Neural cell (in vitro differentiated cells): Measurements from ENCODE around the gene TNFRSF6B. TPM values are rescaled to one million over a fixed set of nuclear protein-coding genes. Genes with fewer than 3 reads are reported as not detected.
A peak's percentile ranks its signal among the peaks of the same experiment; 100 is the strongest.

Experiments used
- H2AFZ ChIP-seq: fragments of 200-600, 300-800 bp; sonication (generic), shearing (Covaris generic); 2 replicates; pipeline ENCODE4 v1.6.0; 2014; ENCODE audit warnings: low read depth, mild to moderate bottlenecking, antibody characterized with exemption, low read length, moderate library complexity
- H3F3A ChIP-seq: fragments of 200-600 bp; shearing (Covaris generic); 2 replicates; pipeline ENCODE4 v1.6.1; 2016; ENCODE audit warnings: mild to moderate bottlenecking, moderate library complexity, mixed read lengths, antibody characterized with exemption, low read length; ENCODE audit not compliant: insufficient read depth, poor library complexity, severe bottlenecking
- H3K27ac ChIP-seq: fragments of 200-600, 300-800 bp; sonication (generic), shearing (Covaris generic); 2 replicates; pipeline ENCODE4 v1.5.1; 2014; ENCODE audit warnings: mild to moderate bottlenecking, low read length, moderate library complexity
- H3K27me3 ChIP-seq: fragments of 300-800, 200-600 bp; sonication (generic), shearing (Covaris generic); 2 replicates; pipeline ENCODE4 v1.6.0; 2014; ENCODE audit warnings: mild to moderate bottlenecking, low read depth, low read length, moderate library complexity; ENCODE audit not compliant: insufficient read depth
- H3K36me3 ChIP-seq: fragments of 300-800, 200-600 bp; sonication (generic), shearing (Covaris generic); 2 replicates; pipeline ENCODE4 v1.5.1; 2014; ENCODE audit warnings: mild to moderate bottlenecking, antibody characterized with exemption, low read length, moderate library complexity; ENCODE audit not compliant: insufficient read depth
- H3K4me2 ChIP-seq: fragments of 300-800, 200-600 bp; sonication (generic), shearing (Covaris generic); 2 replicates; pipeline ENCODE4 v1.6.0; 2014; ENCODE audit warnings: mild to moderate bottlenecking, low read length
- H3K4me3 ChIP-seq: fragments of 300-800, 200-600 bp; sonication (generic), shearing (Covaris generic); 2 replicates; pipeline ENCODE4 v1.5.1; 2014; ENCODE audit warnings: mild to moderate bottlenecking, low read length, moderate library complexity
- H3K79me2 ChIP-seq: fragments of 200-600 bp; shearing (Covaris generic); replicated peaks from 2 replicates; pipeline ENCODE4 v1.6.0; 2014; ENCODE audit warnings: mild to moderate bottlenecking, low read length, moderate library complexity; ENCODE audit not compliant: insufficient read depth
- H3K9ac ChIP-seq: fragments of 300-800, 200-600 bp; sonication (generic), shearing (Covaris generic); 2 replicates; pipeline ENCODE4 v1.6.1; 2016; ENCODE audit warnings: mild to moderate bottlenecking, low read length, mixed read lengths
- H3K9me2 ChIP-seq: fragments of 200-600 bp; shearing (Covaris generic); 2 replicates; pipeline ENCODE4 v1.6.1; 2016; ENCODE audit warnings: mild to moderate bottlenecking, low read length, mixed read lengths; ENCODE audit not compliant: insufficient read depth
- H3K9me3 ChIP-seq: fragments of 200-600, 300-800 bp; sonication (generic), shearing (Covaris generic); 2 replicates; pipeline ENCODE4 v1.6.1; 2016; ENCODE audit warnings: mild to moderate bottlenecking, mixed run types, low read length, moderate library complexity, mixed read lengths
- H4K20me1 ChIP-seq: fragments of 200-600 bp; shearing (Covaris generic); 2 replicates; pipeline ENCODE4 v1.6.1; 2016; ENCODE audit warnings: mild to moderate bottlenecking, mixed run types; ENCODE audit not compliant: insufficient read depth
- EP300 ChIP-seq: fragments of 450-650 bp; conservative IDR thresholded peaks from 2 replicates; pipeline ENCODE4 v1.6.1; 2014; ENCODE audit warnings: antibody characterized with exemption, mild to moderate bottlenecking, moderate library complexity; ENCODE audit not compliant: poor library complexity, severe bottlenecking
- EZH2 ChIP-seq: fragments of 200-600, 300-800 bp; shearing (Covaris generic), sonication (generic); IDR thresholded peaks from 2 replicates; pipeline ENCODE4 v1.6.1; 2014; ENCODE audit warnings: antibody characterized with exemption, low read length, borderline replicate concordance, mild to moderate bottlenecking; ENCODE audit not compliant: insufficient read depth, poor library complexity, severe bottlenecking
- MXI1 ChIP-seq: fragments of 450-650 bp; conservative IDR thresholded peaks from 2 replicates; pipeline ENCODE4 v1.6.1; 2014; ENCODE audit warnings: antibody characterized with exemption, mild to moderate bottlenecking; ENCODE audit not compliant: poor library complexity, severe bottlenecking
- POLR2AphosphoS5 ChIP-seq: IDR thresholded peaks from 2 replicates; pipeline ENCODE4 v1.6.1; 2012
- RAD21 ChIP-seq: fragments of 450-650 bp; conservative IDR thresholded peaks from 2 replicates; pipeline ENCODE4 v1.6.1; 2014; ENCODE audit warnings: antibody characterized with exemption, mild to moderate bottlenecking, moderate library complexity
- SMC3 ChIP-seq: fragments of 450-650 bp; conservative IDR thresholded peaks from 2 replicates; pipeline ENCODE4 v1.6.1; 2014; ENCODE audit warnings: antibody characterized with exemption, mild to moderate bottlenecking, moderate library complexity; ENCODE audit not compliant: poor library complexity
- TAF1 ChIP-seq: IDR thresholded peaks from 2 replicates; pipeline ENCODE4 v1.6.1; 2012; ENCODE audit warnings: low read depth
- polyA plus RNA-seq: library from polyadenylated mRNA; depleted of rRNA; stranded (reverse); fragments of >200 nt; gene quantifications from 2 replicates; pipeline ENCODE4 v1.2.3, GENCODE V29; 2014
- TF ChIP-seq, protein P1 (sequence below): fragments of 450-650 bp; IDR thresholded peaks from 2 replicates; pipeline ENCODE4 v1.5.1; 2014; ENCODE audit warnings: antibody characterized with exemption, mild to moderate bottlenecking, moderate library complexity; ENCODE audit not compliant: poor library complexity, severe bottlenecking
- TF ChIP-seq, protein P2 (sequence below): IDR thresholded peaks from 2 replicates; pipeline ENCODE4 v1.6.1; 2012; ENCODE audit warnings: borderline replicate concordance

Gene TNFRSF6B
- polyA plus RNA-seq, 1 donor from 2014 or later = 9.4 TPM

DNA sequence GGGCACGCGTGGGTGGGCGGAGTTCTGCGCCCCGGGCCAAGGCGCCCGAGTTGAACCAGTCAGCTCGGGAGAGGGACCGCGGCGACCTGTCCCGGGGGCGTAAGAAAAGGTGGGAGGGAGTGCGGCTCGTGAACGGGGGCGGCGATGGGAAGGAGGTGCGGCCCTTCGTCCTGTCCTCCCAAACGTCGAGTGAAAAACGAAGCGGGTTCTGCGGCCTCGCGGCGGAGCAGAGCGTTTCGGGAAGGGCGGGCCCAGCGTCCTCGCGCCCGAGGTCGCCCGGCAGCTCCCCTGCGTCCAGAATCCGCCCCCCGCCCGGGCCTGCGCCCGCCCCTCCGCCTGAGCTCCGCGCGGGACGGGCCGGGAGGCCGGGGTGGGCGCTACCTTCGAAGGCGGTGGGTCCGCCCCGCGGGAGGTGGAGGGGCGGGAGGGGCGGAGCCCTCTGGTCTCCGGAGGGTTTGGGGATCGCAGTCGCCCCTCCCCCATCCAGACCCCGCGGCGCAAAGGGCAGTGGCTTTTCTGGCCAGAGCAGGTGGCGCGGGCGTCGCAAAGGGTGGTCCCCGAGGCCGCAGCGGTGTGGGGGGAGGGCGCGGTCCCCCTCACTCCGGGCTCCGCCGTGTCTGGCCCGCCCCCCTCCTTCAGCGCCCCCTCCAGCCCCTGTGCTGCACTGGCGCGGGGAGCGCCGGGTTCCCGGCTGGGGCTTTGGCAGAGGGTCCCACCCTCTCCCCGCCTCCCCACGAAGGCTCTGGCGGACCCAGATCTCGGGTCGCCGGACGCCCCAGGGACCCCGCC lies 44.1 kb upstream of the TNFRSF6B start:
- H4K20me1 ChIP-seq = peaks cover 14% of the 10 kb centered on the region
- no peak overlapping the region for H2AFZ ChIP-seq
- no peaks in the 10 kb centered on the region for H3K27me3 ChIP-seq
- peak overlapping the region; percentile 97 for H3K9ac ChIP-seq
- no peak for TF ChIP-seq SMC3
- no peak for TF ChIP-seq MXI1
- peak; percentile 4 for TF ChIP-seq RAD21
- H3K36me3 ChIP-seq = no peaks in the 10 kb centered on the region
- H3K27ac ChIP-seq = peak overlapping the region; percentile 95
- H3K4me3 ChIP-seq = peak overlapping the region; percentile 93
- no peaks in the 10 kb centered on the region for H3F3A ChIP-seq
- H3K9me3 ChIP-seq = no peaks in the 10 kb centered on the region
- peak overlapping the region; percentile 92 for H3K4me2 ChIP-seq
- H3K79me2 ChIP-seq = peaks cover 22% of the 10 kb centered on the region
- H3K9me2 ChIP-seq = no peaks in the 10 kb centered on the region

DNA sequence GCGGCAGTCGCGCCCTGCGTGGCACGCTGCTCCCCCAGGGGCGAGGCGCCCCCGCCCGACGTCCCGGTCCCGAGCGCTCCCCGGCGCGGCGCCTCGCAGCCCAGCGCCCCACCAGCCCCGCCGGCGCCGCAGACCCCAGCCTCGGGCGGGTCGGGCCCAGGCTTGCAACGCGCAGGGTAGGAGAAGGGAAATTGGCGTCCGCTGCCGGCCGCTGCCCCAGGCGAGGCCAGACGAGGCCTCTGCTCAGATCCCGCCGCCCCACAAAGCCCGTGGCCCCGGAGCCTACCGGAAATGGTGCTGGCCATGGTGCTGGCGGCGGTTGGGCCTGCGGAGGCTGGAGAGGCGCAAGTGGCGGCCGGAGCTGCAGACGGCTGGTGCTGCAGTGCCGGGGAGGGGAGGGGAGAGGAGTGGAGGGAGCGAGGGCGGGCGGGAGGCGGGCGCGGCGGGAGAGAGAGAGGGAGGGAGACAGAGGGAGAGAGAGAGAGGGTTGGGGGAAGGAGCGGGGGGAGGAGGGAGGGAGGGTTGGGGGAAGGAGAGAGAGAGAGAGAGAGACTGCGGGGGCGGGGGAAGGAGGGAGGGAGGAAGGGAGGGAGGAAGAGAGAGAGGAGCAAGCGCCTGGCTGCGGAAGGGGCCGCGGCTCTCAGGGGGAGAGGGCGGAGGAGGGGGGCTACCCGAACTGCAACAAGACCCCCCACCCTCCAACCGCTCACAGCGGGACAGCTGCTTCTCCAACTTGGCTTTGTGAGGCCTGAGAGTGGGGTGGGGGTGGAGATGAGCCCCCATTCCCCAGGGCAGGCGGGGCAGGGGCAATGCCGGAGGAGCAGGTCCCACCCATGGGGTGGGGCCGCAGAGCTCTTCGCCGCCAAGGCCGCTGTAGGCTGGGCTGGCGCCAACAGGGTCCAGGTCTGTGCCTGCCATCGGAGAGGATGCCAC lies 43.1 kb upstream of the TNFRSF6B start, which contains the start of gene STMN3:
Gene STMN3, minus strand, starts transcription at position 384 of the 933 bp plus-strand sequence. Its CDS starts 79 bp downstream, at position 305.
- Histone ChIP-seq H3K9ac (peak within 1 kb of the TSS; percentile 97), H3K27ac (peak within 1 kb of the TSS; percentile 95)

More for the DNA sequence above, 43.1 kb upstream of the TNFRSF6B start, which contains the start of gene STMN3:
- peak within 1 kb of the TSS; percentile 93 for H3K4me3 ChIP-seq
- peak within 1 kb of the TSS; percentile 92 for H3K4me2 ChIP-seq
- no peaks in the 10 kb centered on the region for H3K9me2 ChIP-seq
- no peaks in the 10 kb centered on the region for H3K9me3 ChIP-seq
- TF ChIP-seq SMC3 (peak; percentile 9), POLR2AphosphoS5 (peak; percentile 89), EP300 (peak; percentile 18), MXI1 (peak; percentile 57), EZH2 (no peak), RAD21 (no peak), TAF1 (peak; percentile 92)
- TF ChIP-seq, protein P1, sequence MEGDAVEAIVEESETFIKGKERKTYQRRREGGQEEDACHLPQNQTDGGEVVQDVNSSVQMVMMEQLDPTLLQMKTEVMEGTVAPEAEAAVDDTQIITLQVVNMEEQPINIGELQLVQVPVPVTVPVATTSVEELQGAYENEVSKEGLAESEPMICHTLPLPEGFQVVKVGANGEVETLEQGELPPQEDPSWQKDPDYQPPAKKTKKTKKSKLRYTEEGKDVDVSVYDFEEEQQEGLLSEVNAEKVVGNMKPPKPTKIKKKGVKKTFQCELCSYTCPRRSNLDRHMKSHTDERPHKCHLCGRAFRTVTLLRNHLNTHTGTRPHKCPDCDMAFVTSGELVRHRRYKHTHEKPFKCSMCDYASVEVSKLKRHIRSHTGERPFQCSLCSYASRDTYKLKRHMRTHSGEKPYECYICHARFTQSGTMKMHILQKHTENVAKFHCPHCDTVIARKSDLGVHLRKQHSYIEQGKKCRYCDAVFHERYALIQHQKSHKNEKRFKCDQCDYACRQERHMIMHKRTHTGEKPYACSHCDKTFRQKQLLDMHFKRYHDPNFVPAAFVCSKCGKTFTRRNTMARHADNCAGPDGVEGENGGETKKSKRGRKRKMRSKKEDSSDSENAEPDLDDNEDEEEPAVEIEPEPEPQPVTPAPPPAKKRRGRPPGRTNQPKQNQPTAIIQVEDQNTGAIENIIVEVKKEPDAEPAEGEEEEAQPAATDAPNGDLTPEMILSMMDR = no peak
- TF ChIP-seq, protein P2, sequence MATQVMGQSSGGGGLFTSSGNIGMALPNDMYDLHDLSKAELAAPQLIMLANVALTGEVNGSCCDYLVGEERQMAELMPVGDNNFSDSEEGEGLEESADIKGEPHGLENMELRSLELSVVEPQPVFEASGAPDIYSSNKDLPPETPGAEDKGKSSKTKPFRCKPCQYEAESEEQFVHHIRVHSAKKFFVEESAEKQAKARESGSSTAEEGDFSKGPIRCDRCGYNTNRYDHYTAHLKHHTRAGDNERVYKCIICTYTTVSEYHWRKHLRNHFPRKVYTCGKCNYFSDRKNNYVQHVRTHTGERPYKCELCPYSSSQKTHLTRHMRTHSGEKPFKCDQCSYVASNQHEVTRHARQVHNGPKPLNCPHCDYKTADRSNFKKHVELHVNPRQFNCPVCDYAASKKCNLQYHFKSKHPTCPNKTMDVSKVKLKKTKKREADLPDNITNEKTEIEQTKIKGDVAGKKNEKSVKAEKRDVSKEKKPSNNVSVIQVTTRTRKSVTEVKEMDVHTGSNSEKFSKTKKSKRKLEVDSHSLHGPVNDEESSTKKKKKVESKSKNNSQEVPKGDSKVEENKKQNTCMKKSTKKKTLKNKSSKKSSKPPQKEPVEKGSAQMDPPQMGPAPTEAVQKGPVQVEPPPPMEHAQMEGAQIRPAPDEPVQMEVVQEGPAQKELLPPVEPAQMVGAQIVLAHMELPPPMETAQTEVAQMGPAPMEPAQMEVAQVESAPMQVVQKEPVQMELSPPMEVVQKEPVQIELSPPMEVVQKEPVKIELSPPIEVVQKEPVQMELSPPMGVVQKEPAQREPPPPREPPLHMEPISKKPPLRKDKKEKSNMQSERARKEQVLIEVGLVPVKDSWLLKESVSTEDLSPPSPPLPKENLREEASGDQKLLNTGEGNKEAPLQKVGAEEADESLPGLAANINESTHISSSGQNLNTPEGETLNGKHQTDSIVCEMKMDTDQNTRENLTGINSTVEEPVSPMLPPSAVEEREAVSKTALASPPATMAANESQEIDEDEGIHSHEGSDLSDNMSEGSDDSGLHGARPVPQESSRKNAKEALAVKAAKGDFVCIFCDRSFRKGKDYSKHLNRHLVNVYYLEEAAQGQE = peak; percentile 95
- H3K79me2 ChIP-seq = peaks cover 19% of the 10 kb centered on the region
- no peaks in the 10 kb centered on the region for H3F3A ChIP-seq
- no peaks in the 10 kb centered on the region for H3K27me3 ChIP-seq
- peak within 1 kb of the TSS; percentile 68 for H2AFZ ChIP-seq
- no peaks in the 10 kb centered on the region for H3K36me3 ChIP-seq
- peaks cover 14% of the 10 kb centered on the region for H4K20me1 ChIP-seq
